GM18951 (cell line): ENCODE measurements around the gene SPTLC2.

Source experiments
- POLR2A ChIP-seq: IDR thresholded peaks from 4 replicates; pipeline ENCODE4 v1.6.1; 2011; ENCODE audit warnings: mild to moderate bottlenecking; ENCODE audit not compliant: insufficient read length, insufficient read depth; ENCODE audit errors: extremely low read depth
- in situ Hi-C: fragments of 300-500 bp; cut with MboI; formaldehyde crosslinking; loops from one replicate; pipeline ENCODE4 v1.12.0; 2022; ENCODE audit warnings: low sequenced_read_pairs, mixed read lengths, inconsistent platforms; ENCODE audit not compliant: unreplicated experiment

SPTLC2 gene

GRCh38 chr14:77457522-77458248 lies 158.8 kb downstream of the SPTLC2 start, which contains the start of the genes AHSA1 and VIPAS39:
AHSA1 (plus strand) TSS chr14:77458093; CDS start chr14:77458190, 97 bp downstream.
VIPAS39 (minus strand) TSS chr14:77457601; CDS start chr14:77454102, 3,499 bp downstream.
- in situ Hi-C loops = no loop called here
- TF ChIP-seq POLR2A = peak; percentile 90

GRCh38 chr14:77457115-77457521 lies 159.3 kb downstream of the SPTLC2 start:
- in situ Hi-C loops = no loop called here
- TF ChIP-seq POLR2A = peak; percentile 92
